ENCODE data around the gene TCEAL3.
A peak's percentile ranks its signal among the peaks of the same experiment; 100 is the strongest.

Gene TCEAL3

GRCh38 chrX:103571121-103571520 is 36.6 kb upstream of the TCEAL3 start:
- Histone ChIP-seq H3K4me3 (ENCODE audit: low read depth in 1 of 2, low read length in 1 of 2) (no peak overlapping the region), H3K4me1 (ENCODE audit: control insufficient read depth in 1 of 2, insufficient read depth in 1 of 2, low read depth in 1 of 2, low read length in 1 of 2) (no peaks in the 10 kb centered on the region), H3K27me3 (no peaks in the 10 kb centered on the region), H3K36me3 (no peaks in the 10 kb centered on the region), H3K9me3 (no peaks in the 10 kb centered on the region), H3K27ac (no peak overlapping the region)
- TF ChIP-seq CTCF (IDR thresholded peaks at IDR 0.05): no peak

- H3K36me3 ChIP-seq: no peaks in the 10 kb centered on the region
- H3K4me3 ChIP-seq (ENCODE audit: low read depth in 1 of 2, low read length in 1 of 2): no peak overlapping the region
- no peaks in the 10 kb centered on the region for H3K27me3 ChIP-seq
- H3K9me3 ChIP-seq: no peaks in the 10 kb centered on the region
- TF ChIP-seq CTCF (IDR thresholded peaks at IDR 0.05): no peak
- no peaks in the 10 kb centered on the region for H3K4me1 ChIP-seq (ENCODE audit: control insufficient read depth in 1 of 2, insufficient read depth in 1 of 2, low read depth in 1 of 2, low read length in 1 of 2)
- H3K27ac ChIP-seq: no peak overlapping the region
Measured at GRCh38 chrX:103571726-103572125, 36.0 kb upstream of the TCEAL3 start.

DNA sequence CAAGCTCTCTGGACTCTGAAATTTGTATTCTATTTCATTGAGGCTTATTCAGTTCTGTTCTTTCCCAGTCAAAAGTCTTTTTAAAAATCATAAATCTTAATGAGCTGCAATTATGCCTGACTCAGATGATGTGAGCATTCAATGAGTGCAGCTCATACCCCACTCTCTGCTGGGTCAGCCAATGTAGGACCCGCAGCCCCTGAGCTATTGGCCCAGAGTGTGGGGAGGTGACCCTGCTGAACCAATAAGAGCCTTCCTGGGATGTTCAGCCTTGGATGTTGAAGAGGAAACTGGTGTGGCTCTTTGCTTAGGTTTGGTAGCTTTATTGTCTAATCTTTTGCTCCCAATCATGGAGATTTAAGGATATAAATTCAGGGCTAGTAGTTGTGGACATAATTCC is 34.6 kb upstream of the TCEAL3 start:
- Histone ChIP-seq H3K27me3 (no peaks in the 10 kb centered on the region), H3K27ac (no peak overlapping the region)

DNA sequence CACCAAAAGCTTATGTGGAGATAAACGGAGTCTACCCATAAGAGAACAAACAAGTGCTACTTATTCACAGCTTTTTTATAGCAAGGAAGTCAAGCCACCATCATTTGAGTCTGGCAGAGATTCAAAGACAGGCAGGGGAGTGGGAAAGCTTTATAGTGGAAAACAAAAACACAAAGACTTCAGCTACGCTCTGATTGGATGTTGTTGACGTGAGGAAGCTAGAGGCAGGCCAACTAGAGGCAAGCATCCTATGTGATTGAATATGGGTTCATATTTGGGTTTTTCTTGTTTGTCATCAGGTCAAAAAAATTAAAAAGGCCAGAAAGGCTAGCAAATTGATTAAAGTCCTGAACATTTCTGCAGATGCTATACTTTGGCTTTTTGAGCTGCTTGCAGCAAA is 23.2 kb upstream of the TCEAL3 start:
- Histone ChIP-seq H3K36me3 (no peaks in the 10 kb centered on the region), H3K27me3 (no peaks in the 10 kb centered on the region), H3K4me1 (ENCODE audit: control insufficient read depth in 1 of 2, insufficient read depth in 1 of 2, low read depth in 1 of 2, low read length in 1 of 2) (peaks cover 0 to 3% of the 10 kb centered on the region in 2 experiments), H3K4me3 (ENCODE audit: low read depth in 1 of 2, low read length in 1 of 2) (no peak overlapping the region), H3K9me3 (no peaks in the 10 kb centered on the region), H3K27ac (no peak overlapping the region)
- no peak for TF ChIP-seq CTCF (IDR thresholded peaks at IDR 0.05)

More for the DNA sequence above, 34.6 kb upstream of the TCEAL3 start:
- H3K9me3 ChIP-seq: no peaks in the 10 kb centered on the region
- TF ChIP-seq CTCF (IDR thresholded peaks at IDR 0.05): no peak
- no peaks in the 10 kb centered on the region for H3K36me3 ChIP-seq
- H3K4me1 ChIP-seq (ENCODE audit: control insufficient read depth in 1 of 2, insufficient read depth in 1 of 2, low read depth in 1 of 2, low read length in 1 of 2): no peaks in the 10 kb centered on the region
- H3K4me3 ChIP-seq (ENCODE audit: low read depth in 1 of 2, low read length in 1 of 2): no peak overlapping the region

- Histone ChIP-seq H3K4me1 (ENCODE audit: control insufficient read depth in 1 of 2, insufficient read depth in 1 of 2, low read depth in 1 of 2, low read length in 1 of 2) (peaks cover 0 to 3% of the 10 kb centered on the region in 2 experiments), H3K27ac (no peak within 1 kb of the TSS), H3K4me3 (ENCODE audit: low read depth in 1 of 2, low read length in 1 of 2) (peak within 1 kb of the TSS; percentile 52 to 62), H3K36me3 (no peaks in the 10 kb centered on the region), H3K9me3 (no peaks in the 10 kb centered on the region), H3K27me3 (no peaks in the 10 kb centered on the region)
- no peak for TF ChIP-seq CTCF (IDR thresholded peaks at IDR 0.05)
Measured at GRCh38 chrX:103585411-103586313, 22.1 kb upstream of the TCEAL3 start, which contains the start of gene TCEAL4. TSS of gene TCEAL4 (plus strand) at chrX:103585515. CDS start at chrX:103586676, 1,161 bp downstream.

Measured in neutrophil (primary cell).